ENCODE measurements around the gene CDH18.
A peak's percentile ranks its signal among the peaks of the same experiment; 100 is the strongest.

The CDH18 gene

GRCh38 chr5:19565466-19565865 is 422.5 kb downstream of the CDH18 start:
- no peak for DNase-seq

GRCh38 chr5:19564036-19564435 is 424.0 kb downstream of the CDH18 start:
- DNase-seq, result no peak

GRCh38 chr5:19555876-19556275 is 432.1 kb downstream of the CDH18 start:
- no peak for DNase-seq

- DNase-seq, result no peak
Measured at GRCh38 chr5:19555436-19555835, 432.6 kb downstream of the CDH18 start.

GRCh38 chr5:19554524-19554923 is 433.5 kb downstream of the CDH18 start:
- no peak for DNase-seq

- no peak for DNase-seq
Measured at GRCh38 chr5:19547640-19548039, 440.4 kb downstream of the CDH18 start.

GRCh38 chr5:19546521-19546920 is 441.5 kb downstream of the CDH18 start:
- DNase-seq, result no peak

GRCh38 chr5:19538607-19539006 is 449.4 kb downstream of the CDH18 start:
- no peak for DNase-seq

- no peak for DNase-seq
Measured at GRCh38 chr5:19536387-19536786, 451.6 kb downstream of the CDH18 start.

GRCh38 chr5:19534751-19535150 is 453.2 kb downstream of the CDH18 start:
- DNase-seq, result peak; percentile 13

GRCh38 chr5:19532936-19533335 is 455.1 kb downstream of the CDH18 start:
- no peak for DNase-seq

- DNase-seq, result no peak
Measured at GRCh38 chr5:19531374-19531952, 456.5 kb downstream of the CDH18 start.

GRCh38 chr5:19519448-19519847 is 468.6 kb downstream of the CDH18 start:
- no peak for DNase-seq

- DNase-seq, result no peak
Measured at GRCh38 chr5:19498852-19499251, 489.1 kb downstream of the CDH18 start.

- no peak for DNase-seq
Measured at GRCh38 chr5:19497229-19497815, 490.7 kb downstream of the CDH18 start.

- no peak for DNase-seq
Measured at GRCh38 chr5:19496056-19496455, 491.9 kb downstream of the CDH18 start.

GRCh38 chr5:19492861-19493260 is 495.1 kb downstream of the CDH18 start:
- no peak for DNase-seq

- no peak for DNase-seq
Measured at GRCh38 chr5:19488786-19489185, 499.2 kb downstream of the CDH18 start.

GRCh38 chr5:19487480-19487879 is 500.5 kb downstream of the CDH18 start:
- no peak for DNase-seq

GRCh38 chr5:19479562-19479961 is 508.4 kb downstream of the CDH18 start:
- no peak for DNase-seq

- DNase-seq, result no peak
Measured at GRCh38 chr5:19462019-19462418, 526.0 kb downstream of the CDH18 start.

GRCh38 chr5:19424506-19424905 is 563.5 kb downstream of the CDH18 start:
- no peak for DNase-seq

Measured in NCI-H1105 treated with DMSO at 0.1 percent for 48 hours (cell line).